NCI-H226 (cell line): Measurements from ENCODE around the gene GPATCH8.
A peak's percentile ranks its signal among the peaks of the same experiment; 100 is the strongest.
"Not testable (repeated sequence)": the region's sequence is repeated elsewhere in the genome, so short reads cannot be mapped to it uniquely, and the experiment has no call there.

Experiments
- DNase-seq: peaks from one replicate; pipeline ENCODE4 v3.0.0-alpha.2; 2015

Gene GPATCH8

GRCh38 chr17:44394112-44394511 lies 109.1 kb downstream of the GPATCH8 start:
- DNase-seq: not testable (repeated sequence)

GRCh38 chr17:44390250-44390870 lies 112.8 kb downstream of the GPATCH8 start:
- DNase-seq: no peak

DNA sequence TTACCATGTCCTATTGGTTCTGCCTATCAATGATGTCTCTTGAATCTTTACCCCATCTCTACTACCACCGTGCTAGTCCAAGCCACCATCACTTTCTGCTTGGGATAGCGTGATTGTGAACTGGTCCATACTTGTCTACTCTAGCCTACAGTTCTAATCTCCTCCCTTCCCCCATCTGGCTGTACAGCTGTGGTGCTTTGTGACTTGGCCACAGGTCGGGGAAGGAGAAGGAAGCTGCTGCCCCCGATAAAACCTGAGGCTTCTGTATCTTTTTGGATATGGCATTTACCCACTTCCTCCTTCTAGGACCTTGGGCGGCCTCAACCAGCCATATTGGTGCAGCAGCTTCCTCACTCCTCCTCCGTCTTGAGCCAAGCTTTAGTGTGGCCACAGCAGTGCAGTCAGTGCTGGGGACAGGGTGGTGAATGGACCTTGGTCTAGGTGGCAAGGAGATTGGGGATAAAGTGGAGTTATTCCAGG lies 113.4 kb downstream of the GPATCH8 start:
- no peak for DNase-seq

DNA sequence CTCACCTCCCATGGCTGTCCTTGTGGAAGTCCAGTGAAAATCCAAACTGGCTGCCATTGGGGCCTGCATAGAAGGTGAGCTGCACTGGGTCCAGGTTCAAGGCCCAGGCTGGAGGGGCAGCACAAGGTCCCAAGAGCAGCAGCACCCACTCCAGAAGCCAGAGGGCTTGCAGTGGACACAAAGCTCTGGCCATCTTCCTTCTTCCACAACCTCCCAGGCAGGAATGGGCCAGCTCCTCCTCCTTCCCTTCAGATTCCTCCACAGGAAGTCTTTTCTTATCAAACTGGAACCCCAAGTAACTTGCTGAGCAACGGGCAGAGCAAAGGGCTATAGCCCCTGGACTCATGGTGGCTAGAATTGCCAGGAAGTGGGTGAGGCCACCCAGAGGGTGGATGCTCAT lies 113.9 kb downstream of the GPATCH8 start, which contains the start of gene ITGA2B:
Gene ITGA2B, minus strand, starts transcription at position 369 of the 400 bp plus-strand sequence. Its CDS starts 176 bp downstream, at position 193.
- DNase-seq: no peak

- DNase-seq: no peak
Measured at GRCh38 chr17:44387804-44388203, 115.4 kb downstream of the GPATCH8 start.

DNA sequence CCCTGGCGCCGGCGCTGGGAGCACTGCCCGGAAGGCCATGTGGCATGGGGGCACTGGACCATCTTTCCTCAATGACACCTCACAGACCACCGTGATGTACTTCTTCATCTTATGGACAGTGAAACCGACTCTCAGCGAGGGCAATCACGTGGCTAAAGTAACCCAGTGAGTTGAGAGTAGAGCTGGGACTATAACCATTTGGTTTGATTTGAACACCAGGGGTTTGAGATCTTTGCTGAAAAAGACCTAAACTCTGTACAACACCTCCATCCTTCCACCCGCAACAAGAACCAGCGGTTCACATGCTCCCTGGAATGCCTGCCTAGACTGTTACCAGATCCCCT lies 117.1 kb downstream of the GPATCH8 start:
- no peak for DNase-seq

GRCh38 chr17:44385287-44386181 lies 117.7 kb downstream of the GPATCH8 start:
- DNase-seq: peak; percentile 49

GRCh38 chr17:44384823-44385286 lies 118.4 kb downstream of the GPATCH8 start:
- no peak for DNase-seq

GRCh38 chr17:44384281-44384822 lies 118.9 kb downstream of the GPATCH8 start:
- DNase-seq: no peak

GRCh38 chr17:44383861-44384260 lies 119.3 kb downstream of the GPATCH8 start:
- DNase-seq: no peak

DNA sequence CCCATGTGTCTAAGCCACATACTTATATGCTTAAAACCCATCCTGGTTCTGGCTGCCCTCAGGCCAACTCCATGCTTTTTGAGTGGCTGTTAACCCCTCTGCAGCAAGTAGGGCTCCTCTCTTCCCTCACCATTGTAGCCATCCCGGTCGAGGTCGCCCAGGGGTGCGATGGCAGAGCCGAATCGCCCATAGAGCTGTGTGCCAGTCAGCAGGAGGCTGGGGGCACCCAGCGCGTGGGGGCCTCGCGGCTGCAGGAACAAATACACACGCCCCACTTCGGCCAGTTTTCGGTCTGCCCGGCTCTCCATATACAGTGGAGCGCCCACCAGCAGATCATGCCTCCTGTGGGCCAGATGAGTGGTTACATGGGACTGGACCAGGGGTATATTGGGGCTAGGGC lies 119.8 kb downstream of the GPATCH8 start:
- DNase-seq: no peak

DNA sequence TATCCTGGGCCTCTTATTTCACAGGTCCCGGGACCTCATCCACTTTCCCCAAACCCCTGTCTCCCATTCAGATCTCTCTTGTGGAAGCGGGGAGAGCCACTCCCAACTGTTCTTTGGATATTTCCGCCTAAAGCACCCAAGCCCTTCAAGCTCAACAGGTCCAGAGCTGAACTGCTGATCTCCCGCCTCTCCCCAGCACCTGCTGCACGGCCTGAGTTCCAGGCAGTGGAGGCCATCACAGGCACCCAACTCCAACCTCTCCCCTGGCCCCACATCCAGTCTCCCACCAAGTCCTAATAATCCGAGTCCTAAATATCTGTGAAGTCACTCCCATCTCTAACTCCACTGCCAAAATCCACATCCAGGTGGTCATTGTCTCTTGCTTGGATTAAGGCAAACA lies 120.3 kb downstream of the GPATCH8 start:
- DNase-seq: no peak

- no peak for DNase-seq
Measured at GRCh38 chr17:44381810-44382305, 121.3 kb downstream of the GPATCH8 start.

DNA sequence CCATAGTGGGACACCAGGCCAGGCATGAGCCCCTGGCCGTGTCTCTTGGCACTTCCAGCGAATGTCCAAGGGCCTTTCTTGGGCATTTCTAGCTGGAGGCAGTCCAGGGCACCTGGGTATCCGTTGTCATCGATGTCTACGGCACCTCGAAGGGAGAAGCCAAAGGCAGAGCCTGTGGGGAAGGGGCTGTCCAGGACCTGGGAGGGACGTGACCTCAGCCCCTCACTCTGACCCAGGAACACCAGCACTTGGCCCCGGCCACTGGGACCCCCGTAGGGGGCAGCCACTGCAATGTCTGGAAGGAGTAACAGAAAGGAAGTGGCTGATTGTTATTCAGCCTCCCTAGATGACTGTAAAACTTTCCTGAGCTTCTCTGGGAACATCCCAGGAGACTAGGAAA lies 122.4 kb downstream of the GPATCH8 start:
- DNase-seq: no peak

DNA sequence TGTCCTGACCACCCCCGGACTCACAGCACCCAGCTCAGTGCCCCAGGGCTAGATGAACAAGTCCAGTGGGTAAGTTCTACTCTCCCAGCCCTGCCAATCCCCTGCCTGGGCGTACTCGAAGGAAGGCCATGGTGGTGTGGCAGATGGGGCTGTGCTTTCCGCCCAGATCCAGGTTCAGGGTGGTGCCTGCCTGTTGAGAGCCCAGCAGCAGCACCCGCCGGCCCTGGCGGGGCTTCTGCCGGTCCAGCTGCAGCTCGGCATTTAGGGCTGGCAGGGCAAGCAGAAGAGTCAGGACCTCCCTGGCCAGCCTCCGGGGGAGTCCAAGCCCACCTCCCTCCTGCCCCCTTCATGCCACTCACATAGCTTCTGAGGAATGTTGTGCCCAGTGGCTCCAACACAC lies 123.3 kb downstream of the GPATCH8 start:
- DNase-seq: no peak

GRCh38 chr17:44378171-44378705 lies 125.0 kb downstream of the GPATCH8 start:
- DNase-seq: no peak

DNA sequence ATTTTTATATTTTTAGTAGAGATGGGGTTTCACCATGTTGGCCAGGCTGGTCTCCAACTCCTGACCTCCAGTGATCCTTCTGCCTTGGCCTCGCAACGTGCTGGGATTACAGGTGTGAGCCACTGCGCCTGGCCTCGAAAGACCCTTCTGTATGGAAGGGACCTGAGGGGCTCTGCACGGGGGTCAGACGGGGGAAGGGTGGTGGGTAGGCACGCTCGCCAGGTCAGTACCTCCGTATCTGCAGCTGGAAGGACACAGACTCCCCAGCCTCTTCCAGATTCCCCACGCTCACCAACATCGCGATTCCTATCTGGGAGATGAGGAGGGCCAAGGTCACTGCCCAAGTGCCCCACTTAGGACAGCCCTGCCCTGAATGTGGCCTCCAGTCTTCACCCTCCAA lies 126.4 kb downstream of the GPATCH8 start:
- no peak for DNase-seq

DNA sequence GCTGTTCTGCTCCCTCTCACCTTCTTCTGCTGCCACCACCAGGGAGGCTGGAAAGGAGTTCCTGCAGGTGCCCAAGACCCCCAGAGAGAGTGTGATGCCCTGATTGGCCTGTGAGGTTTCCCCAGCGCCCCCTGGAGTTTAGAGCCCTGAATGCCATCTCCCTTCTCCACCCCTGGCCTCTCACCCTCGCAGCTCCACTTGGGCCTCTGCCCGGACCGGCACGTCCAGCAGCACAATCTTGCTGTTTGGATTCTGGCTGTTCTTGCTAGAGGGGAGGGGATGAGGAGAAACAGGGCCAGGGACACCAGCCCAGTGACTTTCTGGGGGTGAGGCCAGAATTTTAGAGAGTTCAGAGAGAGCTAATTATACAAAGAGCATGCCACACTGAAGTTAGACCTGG lies 127.1 kb downstream of the GPATCH8 start:
- DNase-seq: no peak

DNA sequence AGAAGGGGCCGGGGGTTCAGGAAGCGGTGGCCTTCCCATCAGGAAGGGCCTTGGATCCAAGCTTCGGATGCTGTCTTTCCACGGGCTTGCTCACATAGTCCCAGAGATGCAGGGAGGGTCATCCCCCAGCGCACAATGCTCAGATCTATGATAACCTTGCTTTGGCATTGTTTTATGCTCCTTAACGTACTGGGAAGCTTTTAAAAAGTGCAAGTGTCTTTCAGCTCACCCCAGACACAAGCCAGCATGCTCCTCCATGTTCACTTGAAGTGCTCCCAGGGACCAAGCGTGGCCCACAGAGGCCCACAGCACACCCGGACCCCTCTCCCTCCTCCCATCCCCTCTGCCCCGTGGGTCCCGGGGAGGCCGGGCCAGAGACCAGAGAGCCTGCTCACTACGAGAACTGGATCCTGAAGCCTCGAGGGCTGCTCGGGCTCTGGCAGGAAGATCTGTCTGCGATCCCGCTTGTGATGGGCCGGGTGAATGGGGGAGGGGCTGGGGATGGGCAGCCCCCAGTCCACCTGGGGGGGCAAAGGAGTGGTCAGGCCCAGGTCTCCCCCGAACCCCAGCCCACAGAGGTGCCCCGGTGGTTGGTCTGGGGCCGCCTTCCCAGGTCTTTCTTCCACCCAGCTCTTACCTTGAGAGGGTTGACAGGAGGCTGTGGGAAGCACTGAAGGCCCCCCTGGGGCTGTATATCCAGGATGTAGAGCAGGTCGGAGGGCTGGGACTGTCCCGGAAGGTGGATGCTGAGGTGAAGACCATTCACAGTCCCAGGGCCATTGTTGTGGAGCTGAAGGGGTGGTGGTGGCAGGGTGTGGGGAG lies 127.8 kb downstream of the GPATCH8 start:
- no peak for DNase-seq

- peak; percentile 25 for DNase-seq
Measured at GRCh38 chr17:44374306-44375195, 128.7 kb downstream of the GPATCH8 start.

DNA sequence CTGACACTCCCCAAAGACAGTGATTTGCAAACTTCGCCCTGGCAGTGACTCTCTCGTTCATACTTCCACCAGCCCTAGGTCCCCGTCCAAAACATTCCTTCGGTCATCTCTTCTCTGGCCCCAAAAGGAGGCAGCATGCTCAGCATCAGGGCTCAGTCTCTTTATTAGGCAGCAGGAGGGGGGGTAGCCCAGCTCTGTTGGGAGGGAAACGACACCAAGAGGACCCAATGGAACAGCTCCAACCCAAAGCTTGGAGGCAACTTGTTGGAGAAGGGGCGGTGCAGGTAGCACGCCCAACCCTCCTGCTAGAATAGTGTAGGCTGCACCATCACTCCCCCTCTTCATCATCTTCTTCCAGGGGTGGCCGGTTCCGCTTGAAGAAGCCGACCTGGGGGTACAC lies 131.2 kb downstream of the GPATCH8 start:
- no peak for DNase-seq
